CD4-positive, alpha-beta T cell treated with Interleukin-12 subunit alpha and Interleukin-12 subunit beta, for 1 hour (primary cell): ENCODE data around the gene CDK5R1.

Experiments used
- DNase-seq: peaks from one replicate; pipeline ENCODE4 v3.0.0-alpha.2; 2020

Gene CDK5R1

DNA sequence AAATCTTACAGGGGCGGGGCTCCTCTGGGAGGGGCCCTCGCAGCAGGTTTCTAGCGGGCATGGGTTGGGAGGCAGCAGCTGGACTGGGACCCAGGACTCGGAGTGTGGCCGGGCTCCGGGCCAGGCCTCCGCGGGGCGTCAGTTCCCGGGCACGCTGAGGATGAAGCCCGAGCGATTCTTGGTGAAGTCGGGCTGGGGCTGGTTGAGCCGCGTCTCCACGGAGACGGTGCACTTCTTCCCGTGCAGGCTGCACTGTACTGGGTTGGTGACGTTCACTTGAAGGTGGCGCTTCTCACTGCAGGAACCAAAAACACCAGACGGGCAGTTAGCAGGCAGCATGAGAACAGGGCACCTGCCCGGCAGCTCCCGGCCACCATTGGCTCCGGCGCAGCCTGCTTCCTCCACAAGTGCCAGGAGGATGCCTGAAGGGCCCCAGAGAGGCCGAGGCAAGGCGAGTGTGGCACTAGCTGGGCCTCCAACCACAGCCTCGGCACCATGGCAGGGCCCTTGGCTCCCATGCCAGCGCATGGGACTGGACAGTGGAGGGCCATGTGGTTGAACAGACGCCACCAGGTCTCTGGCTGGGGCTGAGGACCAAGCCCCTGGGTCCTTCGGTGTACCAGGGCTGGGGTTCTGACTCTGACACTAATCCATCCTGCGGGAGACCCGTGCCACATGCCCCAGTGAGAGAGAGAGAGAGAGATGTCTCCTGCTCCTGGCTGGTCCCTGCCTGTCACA lies 8.0 kb downstream of the CDK5R1 start:
- no peak for DNase-seq

DNA sequence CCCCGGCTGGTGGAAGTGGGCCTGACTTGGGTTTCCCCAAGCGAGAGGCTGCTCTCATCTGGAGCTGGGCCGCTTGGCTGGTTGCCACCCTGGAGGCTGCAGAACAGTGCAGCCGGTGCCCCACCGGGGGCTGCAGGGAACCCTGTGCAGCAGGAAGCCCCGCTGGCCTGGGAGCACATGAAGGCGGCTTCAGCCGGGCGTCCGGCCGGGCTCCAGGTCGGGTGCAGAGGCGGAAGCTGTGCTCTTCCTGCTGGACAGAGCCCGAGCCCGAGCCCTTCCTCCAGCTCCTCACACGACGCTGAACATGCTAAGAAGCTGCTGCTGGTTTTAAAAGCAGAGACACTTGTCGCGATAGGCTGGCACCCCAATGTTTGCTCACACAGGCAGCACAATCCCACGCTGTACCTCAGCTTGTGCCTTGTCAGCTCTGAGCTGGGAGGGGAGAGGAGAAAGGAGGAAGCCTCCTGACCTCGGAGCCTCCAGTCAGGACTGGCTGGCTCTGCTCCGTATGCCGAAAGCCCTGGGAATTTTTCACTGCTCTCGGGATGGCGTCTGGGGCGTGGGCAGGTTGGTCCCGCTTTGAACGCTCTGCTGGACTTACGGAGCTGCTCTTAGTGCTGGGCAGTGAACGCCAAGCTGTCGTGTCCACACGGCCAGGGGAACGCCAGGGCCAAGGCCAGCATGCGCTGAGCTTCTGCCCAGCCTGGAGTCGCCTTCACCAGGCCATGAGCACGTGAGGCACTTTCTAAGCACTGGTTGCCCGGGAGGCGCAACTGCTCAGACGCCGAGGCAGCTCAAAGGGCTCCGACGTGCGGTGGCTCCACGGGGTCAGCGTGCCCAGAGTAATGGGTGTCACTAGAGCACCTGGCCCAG lies 8.8 kb downstream of the CDK5R1 start:
- no peak for DNase-seq

DNA sequence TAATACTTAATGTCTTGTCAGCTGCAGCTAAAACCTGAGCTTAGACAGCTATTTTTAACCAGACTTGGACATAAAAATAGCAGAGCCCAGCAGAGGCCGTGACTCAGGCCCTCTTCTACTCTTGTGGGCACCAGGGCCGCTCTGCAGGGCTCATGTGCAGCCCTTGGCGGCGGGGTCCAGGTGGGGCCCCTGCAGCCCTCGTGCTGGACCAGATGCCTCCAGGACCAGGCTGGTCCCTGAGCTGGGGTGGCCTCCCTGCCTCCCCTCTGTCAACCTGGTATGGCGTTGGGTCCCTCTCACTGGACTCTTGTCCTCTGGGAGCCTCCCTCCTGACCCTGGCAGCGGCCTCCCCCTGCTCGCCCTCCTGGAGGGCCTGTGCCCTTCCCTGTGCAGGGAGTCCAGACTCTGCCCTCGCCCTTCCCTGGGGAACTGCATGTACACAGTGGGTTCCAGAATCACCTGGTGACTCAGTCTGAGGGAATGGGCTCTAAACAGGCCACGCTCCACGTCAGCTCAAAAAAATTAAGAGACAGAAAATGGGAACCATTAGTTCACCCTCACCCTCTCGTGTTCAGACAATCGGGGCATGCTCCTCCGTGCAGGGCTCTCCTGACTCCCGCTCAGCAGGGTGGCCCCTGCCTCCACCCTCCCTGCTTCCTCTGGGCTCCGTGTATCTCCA lies 9.7 kb downstream of the CDK5R1 start:
- DNase-seq = no peak

DNA sequence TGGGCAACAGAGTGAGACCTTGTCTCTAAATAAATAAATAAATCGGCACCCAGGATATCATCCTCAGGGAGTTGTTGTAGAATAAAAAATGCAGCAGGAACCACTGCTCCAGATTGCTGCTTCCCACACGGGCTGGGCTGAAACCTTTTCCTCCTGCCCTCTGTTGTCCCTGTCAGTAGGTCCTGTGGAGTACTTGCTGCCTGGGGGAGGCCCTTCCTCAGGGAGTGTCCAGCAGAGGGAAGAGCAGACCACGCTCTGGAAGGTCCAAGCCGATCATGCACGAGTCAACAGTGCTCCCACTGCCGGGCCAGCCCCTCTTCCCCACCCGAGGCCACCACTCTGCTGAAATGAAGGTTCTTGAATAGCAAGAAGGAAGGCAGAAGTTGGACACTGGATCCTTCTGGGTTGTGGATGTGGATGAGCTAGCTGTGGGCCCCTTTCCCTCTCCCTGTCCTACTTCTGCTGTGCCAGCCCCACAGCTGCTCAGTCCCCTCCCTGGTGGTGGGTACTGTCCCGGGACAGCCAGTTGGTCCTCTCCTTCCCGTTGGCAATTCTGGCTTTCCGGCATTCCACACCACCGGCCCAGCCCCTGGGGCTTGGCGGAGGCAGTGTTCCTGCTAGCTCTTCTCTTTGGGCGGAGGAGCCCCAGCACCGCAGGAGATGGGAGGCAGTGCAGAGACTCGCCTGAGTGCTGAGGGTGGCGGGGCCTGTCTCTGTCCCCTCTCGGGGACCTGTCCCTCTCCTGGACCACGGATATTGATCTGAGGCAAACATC lies 10.8 kb downstream of the CDK5R1 start:
- no peak for DNase-seq

DNA sequence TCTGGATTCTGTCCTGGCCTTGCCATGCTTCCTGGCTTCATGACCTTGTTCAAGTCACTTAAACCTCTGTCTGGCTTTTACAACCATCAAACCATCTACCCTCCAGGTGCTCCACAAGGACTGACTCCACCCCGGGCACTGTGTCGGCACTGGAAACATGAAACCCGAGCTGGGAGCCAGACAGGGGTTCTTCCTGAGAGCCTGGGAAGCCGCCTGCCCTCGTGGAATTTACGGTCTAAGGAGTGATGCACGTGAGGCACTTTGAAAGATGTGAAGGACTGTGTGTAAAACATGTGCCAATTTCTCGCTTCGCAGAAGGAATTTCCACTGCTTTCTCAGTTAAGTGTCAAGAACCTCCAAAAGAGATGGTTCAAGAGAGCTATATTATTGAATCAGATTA lies 11.6 kb downstream of the CDK5R1 start:
- no peak for DNase-seq

DNA sequence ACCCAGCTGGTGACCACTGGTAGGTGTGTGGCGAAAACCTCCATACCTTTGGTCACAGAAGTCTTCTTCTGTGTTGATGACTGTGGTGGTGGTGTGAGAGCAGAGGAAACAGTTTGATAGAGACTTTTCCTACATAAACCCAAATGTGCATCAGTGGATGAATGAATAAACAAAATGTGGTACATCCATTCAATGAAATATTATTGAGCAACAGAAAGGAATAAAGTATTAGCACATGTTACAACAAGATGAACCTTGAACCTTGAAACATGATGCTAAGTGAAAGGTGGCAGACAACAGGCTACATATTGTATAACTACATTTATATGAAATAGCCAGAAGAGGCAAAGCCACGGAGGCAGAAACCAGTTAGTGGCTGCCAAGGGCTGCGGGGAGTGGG lies 15.2 kb downstream of the CDK5R1 start:
- no peak for DNase-seq

DNA sequence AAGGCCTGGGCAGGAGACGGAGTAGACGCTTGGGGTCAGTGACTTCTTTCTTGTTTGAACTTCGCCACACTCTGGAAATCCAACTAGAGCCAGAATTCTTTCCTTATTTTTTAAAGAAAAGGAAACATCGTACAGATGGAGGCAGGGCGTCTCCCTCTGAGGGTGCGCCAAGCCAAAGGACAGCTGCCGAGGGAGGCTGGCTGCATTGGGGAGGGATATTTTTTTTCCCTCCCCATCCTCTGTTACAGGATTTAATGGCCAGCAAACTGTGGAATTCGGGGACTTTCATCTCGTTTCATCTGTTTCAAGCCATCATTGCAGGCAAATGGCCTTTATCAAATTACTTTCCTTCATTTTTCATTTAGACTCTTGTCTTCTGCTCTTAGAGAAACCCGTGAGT lies 15.9 kb downstream of the CDK5R1 start:
- DNase-seq = no peak

DNA sequence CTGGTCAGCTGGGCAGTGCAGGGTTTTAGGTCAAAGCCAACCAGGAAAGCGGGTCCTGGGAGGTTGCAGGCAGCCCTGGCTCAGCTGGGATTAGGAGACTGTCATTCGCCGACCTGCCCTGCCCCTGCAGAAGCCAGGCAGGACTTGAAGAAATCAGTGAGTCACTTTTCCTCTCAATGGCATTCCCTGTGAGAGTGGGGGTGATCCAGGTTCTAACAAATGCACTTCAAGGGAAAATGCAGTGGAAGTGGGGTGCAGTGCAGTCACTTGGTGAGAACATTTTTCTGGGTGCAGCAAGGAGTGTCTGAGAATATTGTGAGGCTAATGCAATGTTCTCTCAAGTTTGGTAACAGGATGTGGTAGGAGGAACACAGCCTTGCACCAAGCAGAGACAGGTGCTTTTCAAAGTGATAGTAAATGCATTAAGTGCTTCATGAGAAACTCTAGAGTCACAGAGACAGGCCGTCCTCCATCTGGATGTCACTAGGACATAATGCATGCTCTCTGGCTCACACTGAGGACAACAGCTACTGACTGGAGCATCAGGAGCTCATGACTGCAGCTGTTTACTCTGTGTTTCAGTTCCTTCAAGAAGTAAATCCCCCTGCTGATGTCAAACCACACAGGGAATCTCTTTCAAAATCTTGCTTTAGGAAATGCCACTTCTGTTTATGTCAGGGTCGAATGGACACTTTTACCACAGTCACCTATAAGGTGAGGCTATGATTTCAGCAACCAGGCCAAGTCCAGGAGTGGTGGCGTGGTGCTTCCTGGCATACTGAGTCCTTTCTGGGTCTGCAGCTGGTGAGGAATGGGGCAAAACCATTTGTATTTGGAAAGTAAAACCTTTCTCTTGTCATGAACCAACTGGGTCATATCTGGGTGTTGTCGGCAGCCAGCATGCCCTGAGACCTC lies 16.7 kb downstream of the CDK5R1 start:
- peak; percentile 65 for DNase-seq

DNA sequence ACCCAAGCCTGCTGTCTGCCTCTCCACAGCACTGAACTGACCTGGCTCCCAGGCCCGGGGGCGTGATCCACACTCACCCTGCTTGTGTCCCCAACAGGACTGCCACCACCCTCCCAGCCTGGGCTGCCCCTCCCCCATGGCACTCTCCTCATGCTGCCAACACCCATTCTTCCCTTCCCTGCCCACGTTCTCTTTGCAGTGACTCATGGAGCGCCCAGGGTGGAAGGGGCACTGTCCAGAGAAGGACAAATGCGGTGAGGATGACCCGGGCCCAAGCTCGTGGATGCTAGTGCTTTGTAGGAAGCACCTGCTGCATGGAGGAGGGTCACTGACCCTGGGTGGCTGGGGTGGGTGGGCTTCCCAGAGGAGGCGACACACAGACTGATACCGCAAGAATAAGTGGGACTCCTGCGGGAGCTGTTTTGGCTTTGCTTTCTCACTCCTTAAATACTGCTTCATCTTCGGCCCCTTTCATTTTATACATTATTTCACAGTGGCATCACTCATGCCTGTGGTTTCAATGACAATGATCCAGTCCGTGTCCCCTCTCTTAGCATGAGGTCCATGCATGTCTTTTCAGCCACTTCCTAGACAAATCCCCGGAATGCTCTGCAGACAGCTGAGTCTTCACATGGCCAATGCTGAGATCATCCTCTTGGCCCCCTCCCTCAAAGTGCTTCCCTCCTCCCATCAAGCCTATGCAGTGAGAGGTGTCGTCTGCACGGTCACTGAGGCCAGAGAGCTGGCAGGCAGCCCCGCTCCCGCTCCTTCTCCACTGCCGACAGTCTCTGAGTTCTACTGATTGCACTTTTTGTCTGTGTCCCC lies 17.6 kb downstream of the CDK5R1 start:
- no peak for DNase-seq

DNA sequence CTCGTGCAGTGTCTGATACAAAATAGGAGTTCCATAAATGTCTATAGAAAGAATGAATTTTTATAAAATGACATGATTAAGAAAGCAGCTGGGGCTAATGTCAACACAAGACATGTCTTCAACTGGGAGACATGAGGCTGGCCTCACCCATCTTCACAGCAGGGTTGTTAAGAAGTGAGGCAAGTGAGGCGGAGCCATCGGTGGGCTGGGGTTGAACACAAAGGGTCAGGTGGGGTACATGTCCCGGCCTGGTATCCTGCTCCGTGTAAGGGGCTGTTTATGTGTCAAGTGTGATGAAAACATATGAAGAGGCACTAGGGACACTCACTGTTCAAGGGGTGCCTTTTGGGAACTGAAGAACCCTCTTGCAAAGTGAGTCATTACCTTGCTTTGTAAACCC lies 22.1 kb downstream of the CDK5R1 start:
- DNase-seq = no peak

DNA sequence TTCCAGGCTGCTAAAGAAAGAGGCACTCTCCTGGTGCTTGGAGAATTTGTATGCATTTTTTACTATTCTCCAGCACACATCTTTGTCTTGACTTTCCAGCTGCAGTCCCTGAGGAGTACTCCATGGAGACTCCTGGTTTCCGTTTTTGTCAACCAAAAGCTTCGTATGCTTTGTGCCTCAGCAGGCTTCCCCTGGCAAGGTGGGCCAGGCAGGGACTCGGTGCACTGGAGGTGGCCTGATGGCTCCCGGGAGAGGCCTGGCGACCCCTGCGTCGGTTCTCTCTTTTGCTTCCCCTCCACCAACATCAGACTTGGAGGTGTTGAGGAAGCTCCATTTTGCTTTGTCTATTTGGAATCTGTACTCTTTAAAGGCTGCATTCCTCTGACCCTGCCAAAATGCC lies 23.7 kb downstream of the CDK5R1 start:
- DNase-seq = no peak

DNA sequence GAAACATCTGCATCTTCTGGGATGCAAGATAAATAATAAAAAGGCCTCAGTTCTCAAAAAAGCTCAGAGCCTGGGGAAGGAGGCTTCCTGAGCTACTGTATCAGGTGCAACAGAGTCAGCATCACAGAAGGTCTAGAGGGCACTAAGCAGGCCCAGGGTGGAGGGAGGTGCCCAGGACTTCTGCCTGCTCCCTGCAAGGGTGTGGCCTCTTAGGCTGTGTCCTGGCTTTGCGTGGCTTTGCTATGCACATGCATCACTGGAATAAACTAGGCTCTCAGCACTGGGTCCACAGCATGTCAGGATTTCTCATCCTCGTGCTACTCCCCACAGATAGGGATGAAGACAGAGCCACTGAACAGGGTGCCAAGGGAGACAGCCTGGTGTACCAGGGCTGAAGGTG lies 25.5 kb downstream of the CDK5R1 start:
- DNase-seq = no peak

DNA sequence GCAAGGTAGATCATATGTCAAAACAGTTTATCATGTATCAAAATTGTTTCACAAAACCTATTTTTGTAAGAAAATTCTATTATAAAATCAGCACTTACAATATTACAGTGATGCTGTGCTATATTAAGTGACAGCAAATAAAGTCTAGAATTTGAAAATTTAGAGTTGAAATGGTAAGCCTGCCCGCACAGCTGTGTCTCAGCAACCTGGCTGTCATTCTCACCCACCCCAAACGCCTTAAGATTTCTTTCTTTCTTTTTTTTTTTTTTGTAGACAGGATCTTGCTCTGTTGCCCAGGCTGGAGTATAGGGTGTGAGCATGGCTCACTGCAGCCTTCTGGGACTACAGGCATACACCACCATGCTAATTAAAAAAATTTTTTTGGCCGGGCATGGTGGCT lies 26.8 kb downstream of the CDK5R1 start:
- no peak for DNase-seq

DNA sequence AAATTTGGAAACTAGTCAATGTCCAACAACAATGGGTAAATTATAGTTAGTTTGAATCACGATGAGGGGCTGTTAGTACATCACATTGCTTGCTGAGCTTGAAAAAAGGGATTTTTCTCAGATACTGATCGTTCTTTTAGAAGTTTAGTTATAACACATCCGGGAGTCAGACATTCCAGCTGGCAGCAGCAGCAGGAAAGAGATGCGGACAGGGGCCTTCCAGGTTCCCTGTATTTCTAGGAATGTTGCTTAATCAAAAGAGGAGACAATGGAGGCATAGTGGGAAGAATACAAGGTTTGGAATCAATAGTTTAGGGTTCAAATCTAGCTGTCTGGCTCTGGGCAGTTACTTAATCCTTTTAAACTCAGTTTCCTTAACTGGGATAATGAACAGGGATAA lies 27.8 kb downstream of the CDK5R1 start:
- no peak for DNase-seq

DNA sequence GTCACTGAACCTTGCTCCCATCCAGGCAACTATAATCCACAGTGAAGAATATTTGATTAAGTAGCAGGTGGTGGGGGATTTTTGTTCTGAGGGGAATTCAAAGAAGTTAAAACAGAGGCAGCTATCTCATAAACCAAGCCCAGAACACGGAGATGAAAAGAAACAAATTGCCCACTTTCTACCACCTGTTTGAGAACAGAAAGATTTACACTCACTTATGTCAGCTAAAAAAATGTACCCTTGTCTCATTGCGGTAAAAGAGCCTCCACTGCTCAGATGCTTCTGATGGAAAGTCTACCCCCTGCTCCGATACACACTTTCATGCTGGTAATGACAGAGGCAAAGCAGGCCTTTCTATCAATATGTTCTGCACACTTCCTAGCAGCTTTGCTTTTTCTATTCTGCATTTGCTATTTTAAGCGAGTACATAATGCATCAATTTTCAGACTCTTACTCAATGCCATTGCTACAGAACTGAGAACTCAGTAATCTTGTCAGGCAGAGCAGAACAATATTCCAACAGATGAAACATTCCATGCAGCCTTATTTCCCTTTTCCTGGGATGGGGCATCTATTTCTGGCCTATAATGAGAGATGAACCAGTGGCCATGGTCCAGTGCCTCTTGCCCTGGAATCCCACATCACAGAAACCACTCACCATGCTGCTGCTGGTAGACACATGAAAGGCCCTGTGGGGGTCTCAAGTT lies 29.0 kb downstream of the CDK5R1 start:
- no peak for DNase-seq

DNA sequence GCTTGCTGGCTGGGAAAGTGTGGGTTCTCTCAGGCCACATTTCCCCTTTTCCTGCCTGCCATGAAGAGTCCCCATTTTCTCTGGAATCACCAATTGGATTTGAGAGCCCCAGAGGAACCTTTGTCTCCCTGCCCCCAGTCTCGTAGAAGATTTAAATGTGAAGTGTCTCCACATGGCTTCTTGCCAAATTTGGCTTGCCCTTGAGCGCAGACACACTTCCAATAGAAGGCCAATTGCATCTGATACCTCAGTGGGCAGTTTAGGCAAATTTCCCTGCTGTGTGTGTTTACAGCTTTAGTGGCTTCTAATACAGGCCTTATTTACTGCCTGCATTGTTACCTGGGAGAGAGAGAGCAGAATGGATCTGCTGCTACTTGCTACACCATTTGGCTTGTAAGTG lies 29.7 kb downstream of the CDK5R1 start:
- DNase-seq = no peak

DNA sequence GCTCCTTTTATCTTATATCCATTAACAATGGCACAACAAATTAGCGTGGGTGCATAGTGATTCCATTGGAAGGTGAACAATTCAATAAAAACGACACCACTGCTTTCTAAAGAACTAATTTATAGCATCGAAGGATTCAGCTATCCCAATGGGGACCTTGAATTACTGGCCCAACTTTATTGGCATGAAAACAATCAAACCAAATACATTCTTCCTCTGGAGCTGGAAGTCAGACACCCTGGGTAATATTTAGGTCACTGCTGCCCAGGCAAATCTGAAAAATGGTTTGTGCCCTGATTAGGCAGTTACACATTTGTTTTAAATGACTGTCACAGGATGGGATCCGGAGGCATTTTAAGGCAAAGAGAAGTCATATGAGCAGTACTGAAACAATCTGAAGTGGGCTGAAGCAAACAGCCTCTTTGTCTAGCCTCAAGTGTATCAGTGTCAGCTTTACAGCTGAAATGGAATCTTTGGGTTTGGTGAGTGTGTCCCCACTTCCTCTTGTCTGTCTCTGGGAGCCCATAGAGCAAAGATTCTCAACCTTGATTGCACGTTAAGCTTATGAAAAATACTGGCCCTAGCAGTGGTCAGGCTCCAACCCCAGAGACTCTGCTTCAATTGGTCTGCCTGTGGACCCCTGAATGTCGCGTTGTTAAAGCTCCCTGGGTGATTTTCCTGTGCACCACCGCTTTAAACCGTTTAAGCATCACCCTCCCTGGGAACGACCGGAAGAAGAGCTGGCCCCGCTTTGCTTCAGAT lies 30.3 kb downstream of the CDK5R1 start:
- DNase-seq = peak; percentile 27

DNA sequence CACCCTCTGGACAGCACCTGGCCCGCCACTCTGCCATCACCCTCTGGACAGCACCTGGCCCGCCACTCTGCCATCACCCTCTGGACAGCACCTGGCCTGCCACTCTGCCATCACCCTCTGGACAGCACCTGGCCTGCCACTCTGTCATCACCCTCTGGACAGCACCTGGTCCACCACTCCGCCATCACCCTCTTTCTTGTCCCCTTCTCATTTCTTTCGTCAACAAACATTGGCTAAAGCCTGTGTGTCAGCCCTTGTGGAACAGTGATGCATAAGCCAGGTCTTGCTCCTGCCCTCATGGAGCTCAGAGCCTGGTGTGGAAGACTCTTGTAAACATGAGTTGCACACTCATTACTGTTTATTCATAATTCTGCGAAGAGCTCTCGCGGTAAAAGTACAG lies 31.2 kb downstream of the CDK5R1 start:
- no peak for DNase-seq

DNA sequence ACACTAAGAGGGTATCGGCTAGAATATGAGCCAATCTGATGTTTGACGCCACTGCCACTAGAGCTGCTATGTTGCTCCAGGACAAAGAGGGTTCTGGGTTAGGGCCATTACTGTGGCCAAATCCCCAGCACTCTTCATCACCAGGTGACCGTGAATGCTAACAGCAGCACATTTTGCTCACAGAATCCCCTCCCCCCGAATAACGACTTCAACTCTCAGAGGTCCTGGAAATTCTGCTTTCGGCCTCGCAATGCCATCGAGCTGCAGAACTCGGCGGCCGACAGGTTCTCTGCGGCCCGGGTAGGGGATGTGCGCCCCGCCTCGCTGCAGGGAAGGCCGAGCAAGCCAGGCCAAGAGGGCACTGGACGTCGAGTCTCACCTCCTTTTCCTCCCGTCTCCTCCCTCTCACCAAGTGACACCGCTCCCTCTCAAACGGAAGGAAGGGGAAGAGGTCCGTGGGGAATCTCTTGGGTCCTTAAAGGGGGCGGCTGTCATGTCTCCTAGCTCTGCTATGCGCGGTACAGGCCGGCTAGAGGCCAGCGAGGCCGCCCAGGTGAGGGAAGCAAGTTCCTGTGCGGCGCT lies 31.9 kb downstream of the CDK5R1 start:
- DNase-seq = no peak
